IMR-90 (cell line): Measurements from ENCODE around the gene CD300LD. TPM values are rescaled to one million over a fixed set of nuclear protein-coding genes. Genes with fewer than 3 reads are reported as not detected.

Source experiments
- ATAC-seq: fragments of 200-7000 bp; cut with Tn5 transposase; 2 replicates; pipeline ENCODE4 v1.9.1; 2020; ENCODE audit warnings: low read depth, mild to moderate bottlenecking, moderate library complexity
- BruUV-seq: library from RNA; stranded (reverse); fragments of 400-500 nt; replicated peaks from 2 replicates; lab custom pipeline; 2021; lab: Mats Ljungman, UMichigan
- CTCF ChIA-PET: fragments of 300-600 bp; formaldehyde crosslinking; extraction: SDS; loops from one replicate; lab custom pipeline; 2021; ENCODE audit warnings: antibody characterized with exemption; lab: Yijun Ruan, JAX
- POLR2A ChIA-PET: fragments of 300-600 bp; sonication (Branson Sonifier 250); formaldehyde crosslinking; loops from one replicate; lab custom pipeline; 2022; ENCODE audit warnings: antibody characterized with exemption; ENCODE audit not compliant: unreplicated experiment; lab: Charles Lee
- DNase-seq: peaks from one replicate; pipeline ENCODE4 v3.0.0; 2013
- H2AFZ ChIP-seq: replicated peaks from 2 replicates; pipeline ENCODE3; 2013; ENCODE audit warnings: low read length, mild to moderate bottlenecking; ENCODE audit not compliant: poor library complexity
- H2AK5ac ChIP-seq: 2 replicates; pipeline ENCODE4 v1.6.1; 2013; ENCODE audit warnings: low read depth, low read length, inconsistent platforms
- H2AK9ac ChIP-seq: replicated peaks from 2 replicates; pipeline ENCODE3; 2013; ENCODE audit warnings: mild to moderate bottlenecking, low read depth, low read length, moderate library complexity; ENCODE audit not compliant: poor library complexity
- H2BK120ac ChIP-seq: 2 replicates; pipeline ENCODE4 v1.6.1; 2013; ENCODE audit warnings: low read depth, low read length, inconsistent platforms
- H2BK15ac ChIP-seq: 3 replicates; pipeline ENCODE4 v1.6.1; 2013; ENCODE audit warnings: low read depth, low read length, inconsistent platforms
- H2BK20ac ChIP-seq: 2 replicates; pipeline ENCODE4 v1.6.1; 2013; ENCODE audit warnings: low read depth, mild to moderate bottlenecking, inconsistent platforms, low read length, moderate library complexity
- H2BK5ac ChIP-seq: 2 replicates; pipeline ENCODE4 v1.6.1; 2013; ENCODE audit warnings: mild to moderate bottlenecking, low read depth, low read length, inconsistent platforms; ENCODE audit not compliant: poor library complexity, severe bottlenecking
- H3K14ac ChIP-seq: replicated peaks from 2 replicates; pipeline ENCODE4 v1.6.1; 2013; ENCODE audit warnings: low read depth, low read length, inconsistent platforms
- H3K18ac ChIP-seq: 2 replicates; pipeline ENCODE4 v1.6.1; 2013; ENCODE audit warnings: low read depth, low read length, control low read depth
- H3K23ac ChIP-seq: 2 replicates; pipeline ENCODE4 v1.6.1; 2013; ENCODE audit warnings: low read depth, low read length, inconsistent platforms
- H3K27ac ChIP-seq: 2 replicates; pipeline ENCODE4 v1.5.1; 2013; ENCODE audit warnings: mild to moderate bottlenecking, control low read depth, low read length; ENCODE audit not compliant: insufficient read depth
- H3K27me3 ChIP-seq: 2 replicates; pipeline ENCODE4 v1.6.1; 2013; ENCODE audit warnings: low read length; ENCODE audit not compliant: control insufficient read depth, insufficient read depth
- H3K36me3 ChIP-seq: 2 replicates; pipeline ENCODE4 v1.6.1; 2013; ENCODE audit warnings: low read length, mixed read lengths; ENCODE audit not compliant: control insufficient read depth, insufficient read depth
- H3K4ac ChIP-seq: 2 replicates; pipeline ENCODE4 v1.6.1; 2013; ENCODE audit warnings: low read depth, low read length, inconsistent platforms
- H3K4me1 ChIP-seq: 2 replicates; pipeline ENCODE4 v1.6.1; 2013; ENCODE audit warnings: low read length, mixed read lengths; ENCODE audit not compliant: control insufficient read depth, insufficient read depth
- H3K4me2 ChIP-seq: 2 replicates; pipeline ENCODE4 v1.6.1; 2013; ENCODE audit warnings: low read depth, mild to moderate bottlenecking, control low read depth, low read length, moderate library complexity
- H3K4me3 ChIP-seq: 2 replicates; pipeline ENCODE4 v1.5.1; 2013; ENCODE audit warnings: low read depth, mild to moderate bottlenecking, control low read depth, low read length, moderate library complexity; ENCODE audit not compliant: insufficient read depth
- H3K56ac ChIP-seq: 2 replicates; pipeline ENCODE4 v1.6.1; 2013; ENCODE audit warnings: low read length, inconsistent platforms; ENCODE audit not compliant: insufficient read depth; ENCODE audit errors: extremely low read depth
- H3K79me1 ChIP-seq, 2 experiments: 2 replicates each; pipeline ENCODE4 v1.6.1; 2013; ENCODE audit warnings: low read length in 2 of 2, inconsistent platforms in 1 of 2, low read depth in 1 of 2
- H3K9ac ChIP-seq: 2 replicates; pipeline ENCODE4 v1.6.1; 2013; ENCODE audit warnings: low read depth, low read length, control low read depth
- H3K9me1 ChIP-seq: 2 replicates; pipeline ENCODE4 v1.6.1; 2013; ENCODE audit warnings: low read length, inconsistent platforms; ENCODE audit not compliant: insufficient read depth
- H3K9me3 ChIP-seq: 2 replicates; pipeline ENCODE4 v1.6.1; 2013; ENCODE audit warnings: low read length; ENCODE audit not compliant: control insufficient read depth, insufficient read depth
- H4K20me1 ChIP-seq: 2 replicates; pipeline ENCODE4 v1.6.1; 2013; ENCODE audit warnings: low read length, inconsistent platforms; ENCODE audit not compliant: insufficient read depth
- H4K5ac ChIP-seq: 2 replicates; pipeline ENCODE4 v1.6.1; 2013; ENCODE audit warnings: mild to moderate bottlenecking, low read depth, low read length, control low read depth
- H4K8ac ChIP-seq, 2 experiments: 2 replicates each; pipeline ENCODE4 v1.6.1; 2013; ENCODE audit warnings: low read depth in 2 of 2, low read length in 2 of 2, control low read depth in 1 of 2, inconsistent platforms in 1 of 2
- H4K91ac ChIP-seq: 2 replicates; pipeline ENCODE4 v1.6.1; 2013; ENCODE audit warnings: low read depth, low read length, inconsistent platforms; ENCODE audit not compliant: insufficient read depth
- BHLHE40 ChIP-seq: fragments of 150-350 bp; IDR thresholded peaks from 2 replicates; pipeline ENCODE4 v1.6.1; 2016; ENCODE audit warnings: mild to moderate bottlenecking, low read depth, low read length
- CHD1 ChIP-seq: IDR thresholded peaks from 2 replicates; pipeline ENCODE4 v1.6.1; 2012; ENCODE audit warnings: low read depth, low read length, improper control_type of control experiment
- CTCF ChIP-seq: conservative IDR thresholded peaks from 2 replicates; pipeline ENCODE4 v1.5.1; 2012; ENCODE audit warnings: mild to moderate bottlenecking, low read depth, low read length, improper control_type of control experiment
- ELK1 ChIP-seq: fragments of 150-350 bp; IDR thresholded peaks from 2 replicates; pipeline ENCODE4 v1.6.1; 2016; ENCODE audit warnings: low read depth, mild to moderate bottlenecking, low read length, moderate library complexity, borderline replicate concordance
- FOS ChIP-seq: fragments of 150-350 bp; IDR thresholded peaks from 2 replicates; pipeline ENCODE4 v1.6.1; 2016; ENCODE audit warnings: low read depth, low read length
- MAFK ChIP-seq: IDR thresholded peaks from 2 replicates; pipeline ENCODE4 v1.6.1; 2012; ENCODE audit warnings: low read depth, low read length, improper control_type of control experiment
- MXI1 ChIP-seq: IDR thresholded peaks from 2 replicates; pipeline ENCODE4 v1.6.1; 2012; ENCODE audit warnings: low read depth, mild to moderate bottlenecking, low read length, moderate library complexity, borderline replicate concordance
- POLR2A ChIP-seq: IDR thresholded peaks from 2 replicates; pipeline ENCODE4 v1.6.1; 2012; ENCODE audit warnings: mild to moderate bottlenecking, low read depth, low read length
- RAD21 ChIP-seq: IDR thresholded peaks from 2 replicates; pipeline ENCODE4 v1.6.1; 2012; ENCODE audit warnings: low read length, improper control_type of control experiment
- RFX5 ChIP-seq: IDR thresholded peaks from 2 replicates; pipeline ENCODE4 v1.8.0; 2012; ENCODE audit warnings: low read depth, mild to moderate bottlenecking, low read length, moderate library complexity
- WGBS, 2 experiments: methylation state at CpG; one replicate each; pipeline versions ENCODE4 v1.1.5 to v1.1.7; 2013; ENCODE audit warnings: missing lambda C conversion rate in 2 of 2; ENCODE audit not compliant: insufficient read length in 1 of 2; ENCODE audit errors: extremely low coverage in 2 of 2; 5-methylcytosine and 5-hydroxymethylcytosine counted together
- dilution Hi-C: fragments of 300-500 bp; cut with HindIII; formaldehyde crosslinking; loops from one replicate; pipeline ENCODE4 v1.14.3; 2018; ENCODE audit warnings: low sequenced_read_pairs; ENCODE audit not compliant: unreplicated experiment
- in situ Hi-C: fragments of 300-500 bp; cut with MboI; formaldehyde crosslinking; loops from 3 replicates; pipeline ENCODE4 v1.14.3; 2019; ENCODE audit warnings: low sequenced_read_pairs, inconsistent platforms, mixed read lengths
- intact Hi-C: fragments of 100-400 bp; cut with micrococcal nuclease; formaldehyde crosslinking; loops from 2 replicates; pipeline ENCODE4 v1.10.0; 2022
- polyA plus RNA-seq, 3 experiments: library from polyadenylated mRNA; depleted of rRNA; stranded (reverse); fragments of >200 nt; gene quantifications; 2 replicates each; pipeline ENCODE4 v1.2.3, GENCODE V29; 2012; ENCODE audit warnings: low replicate concordance in 1 of 3
- total RNA-seq: library from RNA; depleted of rRNA; stranded (reverse); fragments of >200 nt; gene quantifications from 2 replicates; pipeline ENCODE4 v1.2.3, GENCODE V29; 2012

Gene CD300LD
- total and polyA plus RNA-seq, 2 of the 4 experiments (the other 2 are of a cell fraction), result not detected

GRCh38 chr17:74632617-74633016, 40.5 kb upstream of the CD300LD start:
- Histone ChIP-seq H3K27me3 (no peaks in the 10 kb centered on the region), H3K4ac (no peak overlapping the region), H3K56ac (no peak overlapping the region), H3K23ac (no peak overlapping the region), H3K9ac (no peak overlapping the region), H2AK5ac (no peak overlapping the region), H3K79me1 (no peaks in the 10 kb centered on the region), H2BK20ac (no peak overlapping the region), H3K9me3 (peaks cover 5% of the 10 kb centered on the region), H3K36me3 (no peaks in the 10 kb centered on the region), H3K4me3 (no peak overlapping the region), H4K20me1 (no peaks in the 10 kb centered on the region), H4K8ac (no peak overlapping the region), H3K18ac (no peak overlapping the region), H3K9me1 (no peaks in the 10 kb centered on the region), H3K27ac (no peak overlapping the region), H4K91ac (no peak overlapping the region), H4K5ac (no peak overlapping the region), H2BK120ac (no peak overlapping the region), H2AFZ (no peak overlapping the region), H3K4me2 (no peak overlapping the region), H2BK5ac (no peak overlapping the region), H2AK9ac (no peak overlapping the region), H2BK15ac (no peak overlapping the region), H3K14ac (no peak overlapping the region), H3K4me1 (no peaks in the 10 kb centered on the region)
- ChIA-PET POLR2A (no interaction called here), CTCF (no interaction called here)
- intact Hi-C loops, result no loop called here
- no peak for TF ChIP-seq POLR2A
- TF ChIP-seq CHD1, result no peak
- no peak for TF ChIP-seq MXI1
- no peak for TF ChIP-seq FOS
- no peak for TF ChIP-seq MAFK
- no peak for TF ChIP-seq RFX5
- no peak for TF ChIP-seq ELK1
- TF ChIP-seq BHLHE40, result no peak
- TF ChIP-seq CTCF, result no peak
- no peak for TF ChIP-seq RAD21
- ATAC-seq (no peak), DNase-seq (no peak)
- dilution Hi-C loops, result no loop called here
- no TSS peak for BruUV-seq
- in situ Hi-C loops, result no loop called here
- WGBS, 2 experiments, result 50% methylated on average over 2 of the region's 9 CpGs; no CpG with 5 or more reads in 1 of the 2 experiments
